Caco-2 (cell line): Measurements from ENCODE around the gene DSE. TPM values are rescaled to one million over a fixed set of nuclear protein-coding genes. Genes with fewer than 3 reads are reported as not detected.

Experiments used
- BruUV-seq: library from RNA; stranded (reverse); fragments of 400-500 nt; replicated peaks from 2 replicates; lab custom pipeline; 2021; lab: Mats Ljungman, UMichigan
- CTCF ChIA-PET: fragments of 300-600 bp; sonication (Branson Sonifier 250); formaldehyde crosslinking; loops from one replicate; lab custom pipeline; 2022; ENCODE audit warnings: antibody characterized with exemption; lab: Charles Lee
- POLR2A ChIA-PET: fragments of 300-600 bp; sonication (Branson Sonifier 250); formaldehyde crosslinking; loops from one replicate; lab custom pipeline; 2022; ENCODE audit warnings: antibody characterized with exemption; lab: Charles Lee
- DNase-seq, 2 experiments: peaks; one replicate each; pipeline versions ENCODE4 v3.0.0 to v3.0.0-alpha.2; 2020 to 2022
- H3K27me3 ChIP-seq: replicated peaks from 2 replicates; pipeline ENCODE4 v1.6.0; 2011; ENCODE audit warnings: low read length; ENCODE audit not compliant: control insufficient read depth, insufficient read depth
- H3K36me3 ChIP-seq: 2 replicates; pipeline ENCODE4 v1.5.1; 2011; ENCODE audit warnings: low read length; ENCODE audit not compliant: control insufficient read depth, insufficient read depth
- H3K4me1 ChIP-seq: fragments of 250-450 bp; sonication (Bioruptor Pico); 2 replicates; pipeline ENCODE4 v1.5.1; 2020; ENCODE audit warnings: mild to moderate bottlenecking
- H3K4me3 ChIP-seq: 2 replicates; pipeline ENCODE4 v1.5.1; 2011; ENCODE audit warnings: low read depth, mild to moderate bottlenecking, control low read depth, low read length
- H3K9me3 ChIP-seq: fragments of 250-450 bp; sonication (Bioruptor Pico); 2 replicates; pipeline ENCODE4 v1.5.1; 2020; ENCODE audit warnings: mild to moderate bottlenecking, moderate library complexity
- H3K27ac Mint-ChIP-seq: one replicate; pipeline ENCODE4 v1.8.0; 2022; ENCODE audit warnings: mixed read lengths; ENCODE audit not compliant: unreplicated experiment
- H3K27me3 Mint-ChIP-seq: one replicate; pipeline ENCODE4 v1.8.0; 2022; ENCODE audit warnings: mixed read lengths; ENCODE audit not compliant: insufficient read depth, unreplicated experiment
- H3K36me3 Mint-ChIP-seq: one replicate; pipeline ENCODE4 v1.8.0; 2022; ENCODE audit warnings: mild to moderate bottlenecking, mixed read lengths; ENCODE audit not compliant: insufficient read depth, unreplicated experiment
- H3K4me1 Mint-ChIP-seq: one replicate; pipeline ENCODE4 v1.8.0; 2022; ENCODE audit warnings: low read depth, mixed read lengths; ENCODE audit not compliant: unreplicated experiment
- H3K4me3 Mint-ChIP-seq: one replicate; pipeline ENCODE4 v1.8.0; 2022; ENCODE audit warnings: mild to moderate bottlenecking, moderate library complexity, mixed read lengths; ENCODE audit not compliant: unreplicated experiment
- H3K9me3 Mint-ChIP-seq: one replicate; pipeline ENCODE4 v1.8.0; 2022; ENCODE audit warnings: mixed read lengths; ENCODE audit not compliant: unreplicated experiment
- CTCF ChIP-seq, 2 experiments: fragments of 200-600 bp in 1 of 2; IDR thresholded peaks; 1 replicate in 1 of 2; 2 replicates in 1 of 2; pipeline versions ENCODE4 v1.5.1 to v1.8.0; 2011 to 2022; ENCODE audit warnings: antibody characterized with exemption in 1 of 2, control low read depth in 1 of 2, inconsistent platforms in 1 of 2, low read depth in 1 of 2, low read length in 1 of 2, mild to moderate bottlenecking in 1 of 2, moderate library complexity in 1 of 2; ENCODE audit not compliant: insufficient read depth in 1 of 2, severe bottlenecking in 1 of 2, unreplicated experiment in 1 of 2
- intact Hi-C: fragments of 100-400 bp; cut with micrococcal nuclease; formaldehyde crosslinking; loops from one replicate; pipeline ENCODE4 v1.10.0; 2022; ENCODE audit not compliant: unreplicated experiment
- total RNA-seq: library from RNA; stranded (reverse); gene quantifications from 2 replicates; pipeline ENCODE4 v1.2.3, GENCODE V29; 2022

Gene DSE
- total RNA-seq, 1 experiment from 2014 or later, result 2.8 TPM

GRCh38 chr6:116376149-116376548 is 5.4 kb downstream of the DSE start:
- ChIA-PET POLR2A (no interaction called here), CTCF (interaction anchor here (0.6 kb wide), 1 partner anchor 108 kb away, joined by 3 read pairs; no protein-coding TSS in a partner anchor)
- Mint-ChIP-seq H3K9me3 (no peaks in the 10 kb centered on the region), H3K36me3 (no peaks in the 10 kb centered on the region), H3K4me1 (peaks cover 4% of the 10 kb centered on the region), H3K27ac (no peak overlapping the region), H3K4me3 (no peak overlapping the region), H3K27me3 (peaks cover 10% of the 10 kb centered on the region)
- Histone ChIP-seq H3K36me3 (no peaks in the 10 kb centered on the region), H3K4me1 (0 out of 2 replicates have a peak, but pooled peaks cover 6% of the 10 kb centered on the region), H3K9me3 (no peaks in the 10 kb centered on the region), H3K27me3 (no peaks in the 10 kb centered on the region), H3K4me3 (no peak overlapping the region)
- BruUV-seq, result no TSS peak
- no peak for TF ChIP-seq CTCF (IDR thresholded peaks at IDR 0.05; ENCODE audit: insufficient read depth in 1 of 2, low read depth in 1 of 2, low read length in 1 of 2, severe bottlenecking in 1 of 2, unreplicated experiment in 1 of 2)
- intact Hi-C loops, result no loop called here
- DNase-seq, result no peak

- TF ChIP-seq CTCF (IDR thresholded peaks at IDR 0.05; ENCODE audit: insufficient read depth in 1 of 2, low read depth in 1 of 2, low read length in 1 of 2, severe bottlenecking in 1 of 2, unreplicated experiment in 1 of 2), result no peak
- no peaks in the 10 kb centered on the region for H3K9me3 Mint-ChIP-seq
- H3K4me1 Mint-ChIP-seq, result peaks cover 6% of the 10 kb centered on the region
- Histone ChIP-seq H3K36me3 (no peaks in the 10 kb centered on the region), H3K27me3 (no peaks in the 10 kb centered on the region), H3K4me1 (no peaks in the 10 kb centered on the region), H3K9me3 (no peaks in the 10 kb centered on the region), H3K4me3 (no peak overlapping the region)
- no TSS peak for BruUV-seq
- intact Hi-C loops, result no loop called here
- H3K27ac Mint-ChIP-seq, result no peak overlapping the region
- ChIA-PET POLR2A (no interaction called here), CTCF (no interaction called here)
- no peak for DNase-seq
- peaks cover 16% of the 10 kb centered on the region for H3K27me3 Mint-ChIP-seq
- no peaks in the 10 kb centered on the region for H3K36me3 Mint-ChIP-seq
- H3K4me3 Mint-ChIP-seq, result no peak overlapping the region
Observed at GRCh38 chr6:116379764-116380163, 9.0 kb downstream of the DSE start.

GRCh38 chr6:116380346-116380745 is 9.6 kb downstream of the DSE start:
- no peak overlapping the region for H3K27ac Mint-ChIP-seq
- DNase-seq, result no peak
- no peaks in the 10 kb centered on the region for H3K9me3 ChIP-seq
- peaks cover 6% of the 10 kb centered on the region for H3K4me1 Mint-ChIP-seq
- no peaks in the 10 kb centered on the region for H3K36me3 Mint-ChIP-seq
- H3K27me3 Mint-ChIP-seq, result peaks cover 22% of the 10 kb centered on the region
- no peak overlapping the region for H3K4me3 Mint-ChIP-seq
- no TSS peak for BruUV-seq
- H3K36me3 ChIP-seq, result no peaks in the 10 kb centered on the region
- H3K4me1 ChIP-seq, result no peaks in the 10 kb centered on the region
- ChIA-PET POLR2A (no interaction called here), CTCF (no interaction called here)
- TF ChIP-seq CTCF (IDR thresholded peaks at IDR 0.05; ENCODE audit: insufficient read depth in 1 of 2, low read depth in 1 of 2, low read length in 1 of 2, severe bottlenecking in 1 of 2, unreplicated experiment in 1 of 2), result no peak
- intact Hi-C loops, result no loop called here
- no peak overlapping the region for H3K4me3 ChIP-seq
- no peaks in the 10 kb centered on the region for H3K27me3 ChIP-seq
- H3K9me3 Mint-ChIP-seq, result no peaks in the 10 kb centered on the region
